ENCODE data around the gene LCE1C.

LCE1C gene

GRCh38 chr1:152806576-152806975 is at the start of gene LCE1C:
LCE1C (minus strand) TSS chr1:152806651; CDS start chr1:152805478, 1,173 bp downstream.
- Mint-ChIP-seq H3K4me1 (ENCODE audit: low read depth) (no peaks in the 10 kb centered on the region), H3K36me3 (ENCODE audit: low read depth) (no peaks in the 10 kb centered on the region), H3K27me3 (ENCODE audit: low read depth) (no peaks in the 10 kb centered on the region), H3K9me3 (no peaks in the 10 kb centered on the region), H3K27ac (no peak within 1 kb of the TSS), H3K4me3 (no peak within 1 kb of the TSS)

- Mint-ChIP-seq H3K27ac (no peak overlapping the region), H3K27me3 (ENCODE audit: low read depth) (no peaks in the 10 kb centered on the region), H3K9me3 (no peaks in the 10 kb centered on the region), H3K36me3 (ENCODE audit: low read depth) (no peaks in the 10 kb centered on the region), H3K4me1 (ENCODE audit: low read depth) (no peaks in the 10 kb centered on the region), H3K4me3 (no peak overlapping the region)
Measured at GRCh38 chr1:152855661-152856060, 49.2 kb upstream of the LCE1C start.

DNA sequence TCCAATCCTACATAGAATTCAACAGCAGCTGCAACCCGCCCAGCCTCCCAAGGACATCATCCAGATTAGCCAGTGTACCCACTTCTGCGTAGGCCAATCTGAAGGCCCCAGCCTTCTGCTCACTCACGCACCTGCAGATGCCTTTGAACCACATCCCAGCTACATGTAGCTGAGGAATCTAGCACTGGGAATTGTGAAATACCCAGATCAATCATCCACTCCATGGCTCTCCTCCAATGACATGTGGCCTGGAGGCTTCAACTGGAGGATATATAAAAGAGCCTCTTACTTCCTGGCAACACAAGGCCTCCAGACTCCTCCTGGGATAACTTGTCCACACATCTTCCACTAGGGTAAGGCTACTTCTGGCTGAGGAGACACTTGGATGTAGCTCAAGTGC is 36.1 kb upstream of the LCE1C start, which contains the start of gene LCE6A:
Gene LCE6A, plus strand, starts transcription at position 301 of the 400 bp plus-strand sequence. CDS start 665 bp downstream, outside the sequence.
- Mint-ChIP-seq H3K27ac (no peak within 1 kb of the TSS), H3K36me3 (ENCODE audit: low read depth) (no peaks in the 10 kb centered on the region), H3K27me3 (ENCODE audit: low read depth) (no peaks in the 10 kb centered on the region), H3K9me3 (no peaks in the 10 kb centered on the region), H3K4me1 (ENCODE audit: low read depth) (no peaks in the 10 kb centered on the region), H3K4me3 (no peak within 1 kb of the TSS)

GRCh38 chr1:152836870-152837269 is 30.4 kb upstream of the LCE1C start:
- Mint-ChIP-seq H3K4me1 (ENCODE audit: low read depth) (no peaks in the 10 kb centered on the region), H3K27me3 (ENCODE audit: low read depth) (no peaks in the 10 kb centered on the region), H3K4me3 (no peak overlapping the region), H3K36me3 (ENCODE audit: low read depth) (no peaks in the 10 kb centered on the region), H3K27ac (no peak overlapping the region), H3K9me3 (no peaks in the 10 kb centered on the region)

GRCh38 chr1:152827173-152827572 is 20.7 kb upstream of the LCE1C start, which contains the start of gene LCE1A:
LCE1A (plus strand) TSS chr1:152827473; CDS start chr1:152827473, 0 bp downstream.
- peaks cover 9% of the 10 kb centered on the region for H3K27me3 Mint-ChIP-seq (ENCODE audit: low read depth)

DNA sequence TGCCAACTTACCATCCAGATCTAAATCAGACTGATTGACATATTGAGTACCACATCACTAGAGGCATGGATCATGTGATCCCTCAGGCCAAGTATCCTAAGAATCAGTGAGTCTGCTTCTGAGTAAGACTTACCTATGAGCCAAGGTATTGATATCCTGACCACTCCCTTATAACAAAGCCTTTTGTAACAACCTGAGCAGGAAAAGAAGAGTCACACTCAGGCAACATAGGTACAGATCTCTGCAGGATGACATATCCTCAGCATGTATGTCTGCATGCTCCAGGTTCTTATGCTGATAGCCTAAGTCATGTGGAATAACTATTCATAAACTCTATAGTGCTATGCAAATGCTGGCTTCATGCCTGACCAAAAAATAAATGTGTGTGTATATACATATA is 18.5 kb upstream of the LCE1C start:
- H3K27me3 Mint-ChIP-seq (ENCODE audit: low read depth), result peaks cover 9% of the 10 kb centered on the region
- no peaks in the 10 kb centered on the region for H3K36me3 Mint-ChIP-seq (ENCODE audit: low read depth)
- H3K4me1 Mint-ChIP-seq (ENCODE audit: low read depth), result no peaks in the 10 kb centered on the region
- no peaks in the 10 kb centered on the region for H3K9me3 Mint-ChIP-seq
- no peak overlapping the region for H3K27ac Mint-ChIP-seq
- no peak overlapping the region for H3K4me3 Mint-ChIP-seq

More at GRCh38 chr1:152827173-152827572, 20.7 kb upstream of the LCE1C start, which contains the start of gene LCE1A:
- Mint-ChIP-seq H3K4me3 (no peak within 1 kb of the TSS), H3K27ac (no peak within 1 kb of the TSS), H3K4me1 (ENCODE audit: low read depth) (no peaks in the 10 kb centered on the region), H3K9me3 (no peaks in the 10 kb centered on the region), H3K36me3 (ENCODE audit: low read depth) (no peaks in the 10 kb centered on the region)

DNA sequence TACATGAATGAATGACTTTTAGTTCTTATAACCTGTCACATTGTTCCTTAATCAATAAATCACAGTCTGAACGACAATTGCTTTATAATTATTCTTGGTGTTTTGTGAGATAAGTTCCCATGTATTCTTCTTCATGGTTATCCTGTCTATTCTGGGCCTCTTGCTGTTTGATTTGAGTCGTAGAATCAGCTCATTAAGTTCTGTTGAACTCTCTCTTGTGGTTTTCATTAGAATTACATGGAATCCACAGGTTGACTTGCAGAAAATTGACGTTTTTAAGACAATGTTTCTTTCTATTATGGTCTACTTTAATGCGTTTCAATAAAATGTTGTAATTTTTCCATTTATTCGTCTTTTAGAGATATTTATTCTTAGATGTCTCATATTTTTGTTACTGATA is 16.8 kb upstream of the LCE1C start:
- Mint-ChIP-seq H3K9me3 (no peaks in the 10 kb centered on the region), H3K4me3 (no peak overlapping the region), H3K36me3 (ENCODE audit: low read depth) (no peaks in the 10 kb centered on the region), H3K4me1 (ENCODE audit: low read depth) (no peaks in the 10 kb centered on the region), H3K27ac (no peak overlapping the region), H3K27me3 (ENCODE audit: low read depth) (peaks cover 9% of the 10 kb centered on the region)

DNA sequence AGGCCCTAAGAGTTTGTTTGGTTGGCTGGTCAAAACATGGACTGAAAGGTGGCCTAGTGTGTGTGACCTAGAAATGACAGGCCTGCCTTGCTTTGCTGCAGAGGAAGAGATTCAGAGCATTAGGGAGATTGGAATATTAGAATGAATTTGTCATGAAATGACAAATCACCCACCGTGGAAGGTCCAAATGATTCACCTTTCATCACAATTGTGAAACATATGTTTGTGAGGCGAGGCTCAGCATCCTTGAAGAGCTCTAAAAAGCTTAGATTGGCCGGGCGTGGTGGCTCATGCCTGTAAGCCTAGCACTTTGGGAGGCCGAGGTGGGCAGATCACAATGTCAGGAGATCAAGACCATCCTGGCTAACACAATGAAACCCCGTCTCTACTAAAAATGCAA is 10.9 kb upstream of the LCE1C start:
- no peaks in the 10 kb centered on the region for H3K4me1 Mint-ChIP-seq (ENCODE audit: low read depth)

DNA sequence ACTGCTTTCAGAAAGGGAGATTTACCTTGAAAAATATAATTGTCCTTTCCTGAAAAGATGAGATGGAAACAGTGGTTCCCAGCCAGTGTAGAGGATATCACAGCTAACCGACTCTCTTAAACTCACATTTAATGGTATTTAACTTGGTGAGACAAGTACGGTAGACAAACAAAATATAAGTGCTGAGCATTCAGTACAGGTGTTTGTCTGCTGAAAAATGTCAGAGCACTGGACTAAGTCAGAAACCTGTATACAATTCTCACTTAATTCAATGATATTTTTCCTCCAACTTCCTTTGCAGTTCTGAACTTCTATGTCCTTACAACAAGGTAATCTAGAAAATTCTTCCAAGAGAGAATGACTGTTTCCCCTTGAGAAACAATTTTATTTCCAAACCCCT is 5.2 kb upstream of the LCE1C start, which contains the start of gene LCE1B:
Gene LCE1B, plus strand, starts transcription at position 301 of the 400 bp plus-strand sequence. CDS start 476 bp downstream, outside the sequence.
- H3K4me3 Mint-ChIP-seq, result no peak within 1 kb of the TSS
- H3K9me3 Mint-ChIP-seq, result peaks cover 4% of the 10 kb centered on the region
- no peaks in the 10 kb centered on the region for H3K27me3 Mint-ChIP-seq (ENCODE audit: low read depth)

More for the DNA sequence above, 10.9 kb upstream of the LCE1C start:
- Mint-ChIP-seq H3K27ac (no peak overlapping the region), H3K4me3 (no peak overlapping the region), H3K27me3 (ENCODE audit: low read depth) (no peaks in the 10 kb centered on the region), H3K36me3 (ENCODE audit: low read depth) (no peaks in the 10 kb centered on the region), H3K9me3 (peaks cover 4% of the 10 kb centered on the region)

DNA sequence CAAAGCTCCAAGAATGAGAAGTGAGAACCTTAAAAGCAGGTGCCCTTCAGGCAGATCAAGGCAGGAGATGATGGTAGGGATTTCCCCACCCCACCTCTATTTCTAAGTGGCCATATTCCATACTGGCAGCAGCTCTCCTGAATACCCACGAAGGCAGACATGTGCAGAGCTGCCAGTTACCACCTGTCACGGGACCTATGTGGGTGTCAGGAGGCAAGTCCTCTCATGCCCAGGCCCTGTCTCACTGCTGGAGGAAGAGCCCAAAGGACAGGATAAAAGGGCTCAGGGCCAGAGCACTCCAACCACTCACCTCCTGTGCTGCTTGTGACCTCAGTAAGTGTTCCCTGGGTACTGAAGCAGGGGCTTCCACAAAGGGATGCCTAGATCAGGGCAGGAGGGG is 4.6 kb upstream of the LCE1C start:
- Mint-ChIP-seq H3K27me3 (ENCODE audit: low read depth) (no peaks in the 10 kb centered on the region), H3K4me1 (ENCODE audit: low read depth) (no peaks in the 10 kb centered on the region), H3K36me3 (ENCODE audit: low read depth) (no peaks in the 10 kb centered on the region), H3K9me3 (peaks cover 4% of the 10 kb centered on the region), H3K27ac (no peak overlapping the region), H3K4me3 (no peak overlapping the region)

More for the DNA sequence above, 5.2 kb upstream of the LCE1C start, which contains the start of gene LCE1B:
- Mint-ChIP-seq H3K36me3 (ENCODE audit: low read depth) (no peaks in the 10 kb centered on the region), H3K27ac (no peak within 1 kb of the TSS), H3K4me1 (ENCODE audit: low read depth) (no peaks in the 10 kb centered on the region)

GRCh38 chr1:152801333-152801732 is 5.1 kb downstream of the LCE1C start:
- Mint-ChIP-seq H3K36me3 (ENCODE audit: low read depth) (no peaks in the 10 kb centered on the region), H3K27me3 (ENCODE audit: low read depth) (peaks cover 11% of the 10 kb centered on the region), H3K27ac (no peak overlapping the region), H3K4me1 (ENCODE audit: low read depth) (no peaks in the 10 kb centered on the region), H3K4me3 (no peak overlapping the region), H3K9me3 (no peaks in the 10 kb centered on the region)

DNA sequence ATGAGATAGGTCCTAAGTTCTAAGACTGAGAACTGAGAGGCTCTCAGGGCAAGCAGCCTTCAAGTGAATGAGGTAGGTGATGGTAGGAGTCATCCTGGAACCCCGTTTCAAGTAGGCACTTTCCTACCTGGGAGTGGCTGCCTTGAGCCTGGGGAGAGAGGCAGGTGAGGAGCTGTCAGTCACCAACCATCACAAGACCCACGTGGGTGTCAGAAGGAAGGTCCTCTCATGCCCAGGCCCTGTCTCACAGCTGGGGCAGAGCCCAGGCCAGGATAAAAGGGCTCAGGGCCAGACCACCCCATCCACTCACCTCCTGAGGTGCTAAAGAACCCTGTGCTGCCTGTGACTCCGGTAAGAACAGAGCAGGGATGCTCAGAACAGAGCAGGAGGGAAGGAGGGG is 10.0 kb downstream of the LCE1C start, which contains the start of gene LCE1D:
Gene LCE1D, plus strand, starts transcription at position 301 of the 400 bp plus-strand sequence. CDS start 1,074 bp downstream, outside the sequence.
- Mint-ChIP-seq H3K27me3 (ENCODE audit: low read depth) (peaks cover 9% of the 10 kb centered on the region), H3K4me1 (ENCODE audit: low read depth) (no peaks in the 10 kb centered on the region), H3K9me3 (no peaks in the 10 kb centered on the region), H3K27ac (no peak within 1 kb of the TSS), H3K36me3 (ENCODE audit: low read depth) (no peaks in the 10 kb centered on the region), H3K4me3 (no peak within 1 kb of the TSS)

GRCh38 chr1:152795686-152796085 is 10.8 kb downstream of the LCE1C start:
- H3K36me3 Mint-ChIP-seq (ENCODE audit: low read depth), result no peaks in the 10 kb centered on the region
- H3K4me1 Mint-ChIP-seq (ENCODE audit: low read depth), result no peaks in the 10 kb centered on the region
- no peaks in the 10 kb centered on the region for H3K9me3 Mint-ChIP-seq
- no peak overlapping the region for H3K27ac Mint-ChIP-seq
- peaks cover 7% of the 10 kb centered on the region for H3K27me3 Mint-ChIP-seq (ENCODE audit: low read depth)
- no peak overlapping the region for H3K4me3 Mint-ChIP-seq

- H3K4me3 Mint-ChIP-seq, result no peak within 1 kb of the TSS
- H3K27ac Mint-ChIP-seq, result no peak within 1 kb of the TSS
- H3K9me3 Mint-ChIP-seq, result no peaks in the 10 kb centered on the region
- H3K4me1 Mint-ChIP-seq (ENCODE audit: low read depth), result no peaks in the 10 kb centered on the region
- peaks cover 10% of the 10 kb centered on the region for H3K27me3 Mint-ChIP-seq (ENCODE audit: low read depth)
- H3K36me3 Mint-ChIP-seq (ENCODE audit: low read depth), result no peaks in the 10 kb centered on the region
Measured at GRCh38 chr1:152786077-152786476, 20.4 kb downstream of the LCE1C start, which contains the start of gene LCE1E. LCE1E (plus strand) TSS chr1:152786257; CDS start chr1:152787300, 1,043 bp downstream.

DNA sequence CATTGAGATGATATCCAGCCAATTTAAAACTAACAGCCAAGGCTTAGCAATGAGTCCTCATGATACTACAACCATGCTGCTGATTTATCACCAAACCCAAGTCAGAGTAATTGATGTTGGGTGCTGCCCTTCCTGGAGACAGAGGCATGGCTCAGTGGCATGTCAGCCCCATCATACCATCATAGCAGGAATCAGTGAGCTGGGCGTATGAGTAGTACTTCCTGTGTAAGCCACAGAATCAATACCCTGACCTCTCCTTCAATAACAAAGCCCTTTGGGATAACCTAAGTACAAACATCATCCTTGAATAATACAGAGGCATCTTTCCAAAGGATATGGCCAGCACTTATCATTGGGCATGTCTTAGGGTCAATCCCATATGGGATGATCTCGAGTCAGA is 23.4 kb downstream of the LCE1C start:
- Mint-ChIP-seq H3K27me3 (ENCODE audit: low read depth) (peaks cover 15% of the 10 kb centered on the region), H3K4me3 (no peak overlapping the region), H3K36me3 (ENCODE audit: low read depth) (no peaks in the 10 kb centered on the region), H3K4me1 (ENCODE audit: low read depth) (no peaks in the 10 kb centered on the region), H3K27ac (no peak overlapping the region), H3K9me3 (no peaks in the 10 kb centered on the region)

Measured in T-helper 1 cell treated with Interleukin-12 subunit alpha and Interleukin-12 subunit beta and Interleukin-4 antibody, amounts not matched to agents 30 μg/mL and 1 μg/mL, for 36 hours (primary cell).